GM19043 (cell line): ENCODE data around the gene CSNK1D.
"Not testable (repeated sequence)": the region's sequence is repeated elsewhere in the genome, so short reads cannot be mapped to it uniquely, and the experiment has no call there.

Experiments
- ATAC-seq: cut with Tn5 transposase; IDR thresholded peaks from one replicate; pipeline ENCODE4 v1.9.1; 2021; ENCODE audit warnings: low read depth; ENCODE audit not compliant: unreplicated experiment

Gene CSNK1D

GRCh38 chr17:82217530-82218204, 55.8 kb downstream of the CSNK1D start:
- no peak for ATAC-seq

GRCh38 chr17:82217120-82217529, 56.4 kb downstream of the CSNK1D start:
- ATAC-seq, result no peak

GRCh38 chr17:82216301-82217119, 57.0 kb downstream of the CSNK1D start:
- no peak for ATAC-seq

GRCh38 chr17:82215972-82216300, 57.6 kb downstream of the CSNK1D start:
- ATAC-seq, result no peak

GRCh38 chr17:82215095-82215971, 58.2 kb downstream of the CSNK1D start:
- ATAC-seq, result no peak

GRCh38 chr17:82214012-82214628, 59.4 kb downstream of the CSNK1D start:
- no peak for ATAC-seq

GRCh38 chr17:82213251-82214011, 60.1 kb downstream of the CSNK1D start:
- ATAC-seq, result no peak

- ATAC-seq, result peak; percentile 61
These were observed 60.9 kb downstream of the CSNK1D start, which contains the start of gene CCDC57 for GRCh38 chr17:82212331-82213250. Gene CCDC57 (minus strand): TSS chr17:82212842. CDS start chr17:82201944, 10,898 bp downstream.

GRCh38 chr17:82210655-82211054, 62.8 kb downstream of the CSNK1D start:
- ATAC-seq, result not testable (repeated sequence)

- ATAC-seq, result no peak
These were observed 67.6 kb downstream of the CSNK1D start for GRCh38 chr17:82205720-82206508.

- ATAC-seq, result no peak
These were observed 68.4 kb downstream of the CSNK1D start for GRCh38 chr17:82204831-82205719.

- no peak for ATAC-seq
These were observed 69.6 kb downstream of the CSNK1D start for GRCh38 chr17:82203920-82204319.

- no peak for ATAC-seq
These were observed 70.5 kb downstream of the CSNK1D start for GRCh38 chr17:82202981-82203380.

GRCh38 chr17:82201498-82201910, 72.0 kb downstream of the CSNK1D start:
- ATAC-seq, result no peak

GRCh38 chr17:82200743-82201497, 72.6 kb downstream of the CSNK1D start:
- no peak for ATAC-seq

- no peak for ATAC-seq
These were observed 73.4 kb downstream of the CSNK1D start for GRCh38 chr17:82200135-82200534.
